ENCODE measurements around the gene TRIM33. TPM values are rescaled to one million over a fixed set of nuclear protein-coding genes. Genes with fewer than 3 reads are reported as not detected.

Gene TRIM33
- total and polyA plus RNA-seq, 2 of the 13 experiments (the other 11 are each of a cell fraction or from before 2014, with no cell fraction given) = 35.5 to 42.2 TPM

- TF ChIP-seq SP140L (CRISPR knock-in tag; IDR thresholded peaks at IDR 0.05; ENCODE audit: borderline replicate concordance) (no peak), HOXA3 (CRISPR knock-in tag; IDR thresholded peaks at IDR 0.05) (peak; percentile 84), TEAD3 (CRISPR knock-in tag; optimal IDR thresholded peaks at IDR 0.05; ENCODE audit: borderline replicate concordance) (peak; percentile 82), ZNF550 (CRISPR knock-in tag; IDR thresholded peaks at IDR 0.05; ENCODE audit: borderline replicate concordance) (0 out of 2 replicates have a peak, but pooled peaks have one; percentile 19), ZNF354B (CRISPR knock-in tag; IDR thresholded peaks at IDR 0.05) (no peak), BCLAF1 (IDR thresholded peaks at IDR 0.05) (no peak), POGK (CRISPR knock-in tag; conservative IDR thresholded peaks at IDR 0.05) (peak; percentile 84), YEATS4 (CRISPR knock-in tag; IDR thresholded peaks at IDR 0.05; ENCODE audit: borderline replicate concordance) (no peak), NCOA2 (CRISPR knock-in tag; IDR thresholded peaks at IDR 0.05) (peak; percentile 48; the same call in 1 of the 2 replicates), ARNT2 (CRISPR knock-in tag; IDR thresholded peaks at IDR 0.05; ENCODE audit: low read depth) (peak; percentile 62; the same call in 1 of the 2 replicates), ZNF362 (CRISPR knock-in tag; IDR thresholded peaks at IDR 0.05; ENCODE audit: borderline replicate concordance) (peak; percentile 43; the same call in 1 of the 2 replicates), MAX (IDR thresholded peaks at IDR 0.05) (peak; percentile 48; the same call in 1 of the 2 replicates), EZH2 (conservative IDR thresholded peaks at IDR 0.05; ENCODE audit: low read depth, low read length) (no peak), HMG20A (CRISPR knock-in tag; IDR thresholded peaks at IDR 0.05; ENCODE audit: borderline replicate concordance) (no peak), ZNF704 (CRISPR knock-in tag; IDR thresholded peaks at IDR 0.05; ENCODE audit: borderline replicate concordance) (peak; percentile 68; the same call in 1 of the 2 replicates), HNRNPK (IDR thresholded peaks at IDR 0.05; ENCODE audit: low read depth, low read length, poor library complexity, severe bottlenecking) (no peak), PRDM15 (CRISPR knock-in tag; IDR thresholded peaks at IDR 0.05) (no peak), ZNF136 (CRISPR knock-in tag; IDR thresholded peaks at IDR 0.05; ENCODE audit: low read depth) (no peak)
Measured at GRCh38 chr1:114346480-114347029, 164.4 kb downstream of the TRIM33 start (continued).
